ENCODE measurements around the gene SWI5.

The SWI5 gene

GRCh38 chr9:128280084-128280622 is 4.1 kb downstream of the SWI5 start:
- no peak for DNase-seq
- Histone ChIP-seq H3K36me3 (peaks cover under 1% of the 10 kb centered on the region; the same call in 1 of the 2 replicates), H3K27ac (no peak overlapping the region), H3K27me3 (ENCODE audit: insufficient read depth, low read depth, severe bottlenecking) (no peaks in the 10 kb centered on the region), H3K9me3 (ENCODE audit: severe bottlenecking) (no peaks in the 10 kb centered on the region), H3K4me3 (ENCODE audit: low read depth, low read length) (no peak overlapping the region)
- no peak for TF ChIP-seq CTCF (IDR thresholded peaks at IDR 0.05; ENCODE audit: low read depth, low read length)

DNA sequence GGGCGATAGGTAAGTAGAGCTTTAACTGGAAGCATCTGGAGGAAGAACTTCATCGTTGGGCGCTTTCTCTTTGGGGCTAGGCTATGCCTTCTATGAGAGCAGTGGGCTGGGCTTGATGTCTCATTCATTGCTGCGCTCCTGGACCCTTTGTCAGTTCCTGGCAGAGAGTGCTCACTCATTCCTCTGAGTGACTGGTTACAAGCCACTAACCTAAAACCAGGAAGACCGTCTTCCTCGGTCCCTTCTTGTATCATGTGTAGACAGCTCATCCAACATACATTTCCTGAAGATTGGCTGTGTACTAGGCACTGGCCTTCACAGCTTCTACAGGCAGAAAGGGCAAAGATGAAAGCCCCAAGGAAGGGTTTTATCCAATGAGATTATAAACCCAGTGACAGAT is 6.4 kb downstream of the SWI5 start:
- Histone ChIP-seq H3K27me3 (ENCODE audit: insufficient read depth, low read depth, severe bottlenecking) (no peaks in the 10 kb centered on the region), H3K4me3 (ENCODE audit: low read depth, low read length) (no peak overlapping the region), H3K9me3 (ENCODE audit: severe bottlenecking) (no peaks in the 10 kb centered on the region), H3K36me3 (peaks cover 17% of the 10 kb centered on the region), H3K27ac (peak overlapping the region; percentile 69)
- no peak for DNase-seq
- TF ChIP-seq CTCF (IDR thresholded peaks at IDR 0.05; ENCODE audit: low read depth, low read length): no peak

- Histone ChIP-seq H3K27me3 (ENCODE audit: insufficient read depth, low read depth, severe bottlenecking) (no peaks in the 10 kb centered on the region), H3K4me3 (ENCODE audit: low read depth, low read length) (no peak overlapping the region), H3K9me3 (ENCODE audit: severe bottlenecking) (no peaks in the 10 kb centered on the region), H3K27ac (no peak overlapping the region), H3K36me3 (peaks cover 37% of the 10 kb centered on the region)
- no peak for DNase-seq
- no peak for TF ChIP-seq CTCF (IDR thresholded peaks at IDR 0.05; ENCODE audit: low read depth, low read length)
These were observed 9.1 kb downstream of the SWI5 start for GRCh38 chr9:128285033-128285784.

DNA sequence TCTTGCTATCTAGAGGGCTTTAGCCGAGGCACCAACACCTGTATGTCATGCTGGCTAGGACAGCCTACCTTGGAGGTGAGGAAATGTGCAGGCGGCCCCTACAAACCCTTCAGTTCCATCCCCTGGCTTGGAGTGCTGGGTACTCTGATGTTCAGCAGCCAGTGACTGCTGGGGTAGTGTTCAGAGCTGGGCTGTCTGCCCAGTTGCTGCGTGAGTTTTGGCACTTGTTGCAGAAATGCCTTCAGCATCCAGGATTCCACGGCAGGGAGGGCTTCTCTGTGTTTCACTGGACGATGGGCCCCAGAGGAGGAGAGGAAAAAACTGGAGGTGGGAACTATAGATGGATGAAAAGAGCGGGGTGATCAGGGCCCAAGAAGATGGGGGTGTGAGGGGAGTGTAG is 10.4 kb downstream of the SWI5 start:
- H3K27ac ChIP-seq: no peak overlapping the region
- no peak for DNase-seq

GRCh38 chr9:128288273-128289004 is 12.4 kb downstream of the SWI5 start:
- Histone ChIP-seq H3K4me3 (ENCODE audit: low read depth, low read length) (no peak overlapping the region), H3K9me3 (ENCODE audit: severe bottlenecking) (no peaks in the 10 kb centered on the region), H3K36me3 (peaks cover 49% of the 10 kb centered on the region), H3K27ac (no peak overlapping the region), H3K27me3 (ENCODE audit: insufficient read depth, low read depth, severe bottlenecking) (no peaks in the 10 kb centered on the region)
- TF ChIP-seq CTCF (IDR thresholded peaks at IDR 0.05; ENCODE audit: low read depth, low read length): no peak
- no peak for DNase-seq

More for the DNA sequence above, 10.4 kb downstream of the SWI5 start:
- H3K27me3 ChIP-seq (ENCODE audit: insufficient read depth, low read depth, severe bottlenecking): no peaks in the 10 kb centered on the region
- no peaks in the 10 kb centered on the region for H3K9me3 ChIP-seq (ENCODE audit: severe bottlenecking)
- no peak for TF ChIP-seq CTCF (IDR thresholded peaks at IDR 0.05; ENCODE audit: low read depth, low read length)
- peaks cover 40% of the 10 kb centered on the region for H3K36me3 ChIP-seq
- no peak overlapping the region for H3K4me3 ChIP-seq (ENCODE audit: low read depth, low read length)

Measured in WERI-Rb-1 (cell line).